ENCODE measurements around the gene CNOT1.

GRCh38 chr16:58485184-58485887 is 144.3 kb downstream of the CNOT1 start:
- TF ChIP-seq, protein P1, sequence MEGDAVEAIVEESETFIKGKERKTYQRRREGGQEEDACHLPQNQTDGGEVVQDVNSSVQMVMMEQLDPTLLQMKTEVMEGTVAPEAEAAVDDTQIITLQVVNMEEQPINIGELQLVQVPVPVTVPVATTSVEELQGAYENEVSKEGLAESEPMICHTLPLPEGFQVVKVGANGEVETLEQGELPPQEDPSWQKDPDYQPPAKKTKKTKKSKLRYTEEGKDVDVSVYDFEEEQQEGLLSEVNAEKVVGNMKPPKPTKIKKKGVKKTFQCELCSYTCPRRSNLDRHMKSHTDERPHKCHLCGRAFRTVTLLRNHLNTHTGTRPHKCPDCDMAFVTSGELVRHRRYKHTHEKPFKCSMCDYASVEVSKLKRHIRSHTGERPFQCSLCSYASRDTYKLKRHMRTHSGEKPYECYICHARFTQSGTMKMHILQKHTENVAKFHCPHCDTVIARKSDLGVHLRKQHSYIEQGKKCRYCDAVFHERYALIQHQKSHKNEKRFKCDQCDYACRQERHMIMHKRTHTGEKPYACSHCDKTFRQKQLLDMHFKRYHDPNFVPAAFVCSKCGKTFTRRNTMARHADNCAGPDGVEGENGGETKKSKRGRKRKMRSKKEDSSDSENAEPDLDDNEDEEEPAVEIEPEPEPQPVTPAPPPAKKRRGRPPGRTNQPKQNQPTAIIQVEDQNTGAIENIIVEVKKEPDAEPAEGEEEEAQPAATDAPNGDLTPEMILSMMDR (IDR thresholded peaks at IDR 0.05) = no peak
- TF ChIP-seq POLR2A (IDR thresholded peaks at IDR 0.05) = no peak

Measured in right lobe of liver (tissue), 4 donors.